Measurements from ENCODE around the gene GLIPR2. TPM values are rescaled to one million over a fixed set of nuclear protein-coding genes. Genes with fewer than 3 reads are reported as not detected.

The GLIPR2 gene
- polyA plus RNA-seq, 3 donors = 213 to 528 (median 520) TPM

- WGBS (ENCODE audit: insufficient coverage) = no CpG with 5 or more reads among the region's 1 CpG
- intact Hi-C loops (cut with micrococcal nuclease) = no loop called here
- Histone ChIP-seq H4K20me1 (ENCODE audit: insufficient read depth, low read length) (no peaks in the 10 kb centered on the region), H3K36me3 (replicated peaks in 1 of 2; ENCODE audit: control insufficient read depth in 1 of 2, insufficient read depth in 2 of 2, low read length in 2 of 2) (peaks cover 0 to 1% of the 10 kb centered on the region in 2 donors), H3K79me2 (ENCODE audit: insufficient read depth, low read length) (no peaks in the 10 kb centered on the region), H3K9ac (ENCODE audit: insufficient read depth, low read length, poor library complexity, severe bottlenecking) (peak overlapping the region; percentile 2), H3K4me1 (ENCODE audit: control insufficient read depth in 1 of 2, insufficient read depth in 2 of 2, low read length in 2 of 2) (peaks cover 20 to 23% of the 10 kb centered on the region in 2 donors), H3K9me3 (replicated peaks in 1 of 2; ENCODE audit: control insufficient read depth in 1 of 2, insufficient read depth in 1 of 2, low read length in 2 of 2) (no peaks in the 10 kb centered on the region), H3K27me3 (ENCODE audit: control insufficient read depth in 2 of 2, insufficient read depth in 2 of 2, low read length in 2 of 2) (no peaks in the 10 kb centered on the region), H3K27ac (ENCODE audit: low read depth in 1 of 2, low read length in 2 of 2) (peak overlapping the region; percentile 68 to 74), H2AFZ (ENCODE audit: insufficient read depth, low read depth, low read length, poor library complexity, severe bottlenecking) (peak overlapping the region; percentile 28), H3K4me2 (replicated peaks; ENCODE audit: extremely low read depth, low read length, poor library complexity, severe bottlenecking) (peak overlapping the region; percentile 17), H3K4me3 (replicated peaks in 1 of 3; ENCODE audit: low read depth in 2 of 3, low read length in 3 of 3) (no peak overlapping the region)
- no peak overlapping the region for H3K4me3 Mint-ChIP-seq
- peaks cover 0 to 4% (median 2%) of the 10 kb centered on the region in 7 donors for H3K9me3 Mint-ChIP-seq
- H3K27me3 Mint-ChIP-seq (ENCODE audit: low read depth in 3 of 3) = no peaks in the 10 kb centered on the region
- H3K4me1 Mint-ChIP-seq = peaks cover 22% of the 10 kb centered on the region
- H3K27ac Mint-ChIP-seq = peak overlapping the region; percentile 33 to 92 (median 90)
- H3K36me3 Mint-ChIP-seq = peaks cover 4% of the 10 kb centered on the region in 2 donors
- DNase-seq = no peak
- no peak for TF ChIP-seq CTCF (IDR thresholded peaks at IDR 0.05)
These were observed 44.5 kb upstream of the GLIPR2 start for GRCh38 chr9:36092014-36092413.

- no peak for TF ChIP-seq CTCF (IDR thresholded peaks at IDR 0.05)
- H3K27me3 Mint-ChIP-seq (ENCODE audit: low read depth in 3 of 3) = no peaks in the 10 kb centered on the region
- Histone ChIP-seq H3K4me2 (replicated peaks; ENCODE audit: extremely low read depth, low read length, poor library complexity, severe bottlenecking) (peak overlapping the region; percentile 18), H3K27me3 (ENCODE audit: control insufficient read depth in 2 of 2, insufficient read depth in 2 of 2, low read length in 2 of 2) (no peaks in the 10 kb centered on the region), H4K20me1 (ENCODE audit: insufficient read depth, low read length) (no peaks in the 10 kb centered on the region), H3K27ac (ENCODE audit: low read depth in 1 of 2, low read length in 2 of 2) (peak overlapping the region; percentile 68 to 74), H3K9ac (ENCODE audit: insufficient read depth, low read length, poor library complexity, severe bottlenecking) (peak overlapping the region; percentile 2), H3K9me3 (replicated peaks in 1 of 2; ENCODE audit: control insufficient read depth in 1 of 2, insufficient read depth in 1 of 2, low read length in 2 of 2) (no peaks in the 10 kb centered on the region), H2AFZ (ENCODE audit: insufficient read depth, low read depth, low read length, poor library complexity, severe bottlenecking) (peak overlapping the region; percentile 28), H3K4me3 (replicated peaks in 1 of 3; ENCODE audit: low read depth in 2 of 3, low read length in 3 of 3) (peak overlapping the region in 1 of 3 experiments; percentile 15), H3K79me2 (ENCODE audit: insufficient read depth, low read length) (no peaks in the 10 kb centered on the region), H3K36me3 (replicated peaks in 1 of 2; ENCODE audit: control insufficient read depth in 1 of 2, insufficient read depth in 2 of 2, low read length in 2 of 2) (no peaks in the 10 kb centered on the region), H3K4me1 (ENCODE audit: control insufficient read depth in 1 of 2, insufficient read depth in 2 of 2, low read length in 2 of 2) (peaks cover 20 to 23% of the 10 kb centered on the region in 2 donors)
- H3K36me3 Mint-ChIP-seq = peaks cover 0 to 1% of the 10 kb centered on the region in 2 donors
- H3K4me3 Mint-ChIP-seq = peak overlapping the region; percentile 63 to 65
- WGBS (ENCODE audit: insufficient coverage) = 83% methylated on average over 2 of the region's 9 CpGs
- H3K4me1 Mint-ChIP-seq = peaks cover 22% of the 10 kb centered on the region
- peak; percentile 51 to 68 (median 57) for DNase-seq
- H3K9me3 Mint-ChIP-seq = peaks cover 0 to 2% (median 0%) of the 10 kb centered on the region in 7 donors
- H3K27ac Mint-ChIP-seq = peak overlapping the region; percentile 88 to 92 (median 90)
- intact Hi-C loops (cut with micrococcal nuclease) = no loop called here
These were observed 43.9 kb upstream of the GLIPR2 start for GRCh38 chr9:36092509-36093215.
